Measurements from ENCODE around the gene SMYD3.

SMYD3 gene

GRCh38 chr1:246518456-246519205 is 11.6 kb upstream of the SMYD3 start:
- TF ChIP-seq TAF1 (IDR thresholded peaks at IDR 0.05; ENCODE audit: borderline replicate concordance, insufficient read depth, low read length) (no peak), REST (IDR thresholded peaks at IDR 0.05; ENCODE audit: insufficient read depth in 1 of 2, low read depth in 2 of 2, low read length in 2 of 2) (no peak), FOXP2 (optimal IDR thresholded peaks at IDR 0.05; ENCODE audit: borderline replicate concordance, extremely low read depth, extremely low read length, insufficient read depth) (no peak), POLR2AphosphoS5 (IDR thresholded peaks at IDR 0.05; ENCODE audit: low read depth, low read length) (no peak), SIN3A (IDR thresholded peaks at IDR 0.05; ENCODE audit: borderline replicate concordance, insufficient read depth, low read length) (no peak)

DNA sequence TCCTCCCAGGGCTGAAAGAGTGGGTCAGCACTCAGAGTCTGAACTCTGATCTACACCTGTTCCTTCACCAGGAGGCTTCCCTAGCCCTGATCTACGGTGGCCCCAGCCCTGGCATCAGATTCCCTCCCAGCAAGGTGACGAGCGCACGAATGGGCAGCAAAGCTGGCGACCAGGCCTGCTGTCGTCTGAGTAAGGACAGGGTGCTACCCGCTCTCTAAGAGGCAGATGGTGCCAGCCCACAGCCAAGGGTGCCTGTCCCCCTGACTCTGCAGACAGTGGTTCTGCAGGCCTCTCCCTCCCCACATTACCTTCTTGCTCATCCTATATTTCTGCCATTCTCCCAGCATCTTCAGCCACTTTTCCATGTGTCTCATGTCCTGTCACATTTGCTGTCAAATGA is 10.3 kb upstream of the SMYD3 start:
- no peak for TF ChIP-seq POLR2AphosphoS5 (IDR thresholded peaks at IDR 0.05; ENCODE audit: low read depth, low read length)
- no peak for TF ChIP-seq REST (IDR thresholded peaks at IDR 0.05; ENCODE audit: insufficient read depth in 1 of 2, low read depth in 2 of 2, low read length in 2 of 2)
- no peak for TF ChIP-seq SIN3A (IDR thresholded peaks at IDR 0.05; ENCODE audit: borderline replicate concordance, insufficient read depth, low read length)
- TF ChIP-seq TAF1 (IDR thresholded peaks at IDR 0.05; ENCODE audit: borderline replicate concordance, insufficient read depth, low read length): no peak
- TF ChIP-seq FOXP2 (optimal IDR thresholded peaks at IDR 0.05; ENCODE audit: borderline replicate concordance, extremely low read depth, extremely low read length, insufficient read depth): no peak

GRCh38 chr1:246516126-246516525 is 9.0 kb upstream of the SMYD3 start:
- TF ChIP-seq TAF1 (IDR thresholded peaks at IDR 0.05; ENCODE audit: borderline replicate concordance, insufficient read depth, low read length) (no peak), POLR2AphosphoS5 (IDR thresholded peaks at IDR 0.05; ENCODE audit: low read depth, low read length) (no peak), FOXP2 (optimal IDR thresholded peaks at IDR 0.05; ENCODE audit: borderline replicate concordance, extremely low read depth, extremely low read length, insufficient read depth) (no peak), REST (IDR thresholded peaks at IDR 0.05; ENCODE audit: insufficient read depth in 1 of 2, low read depth in 2 of 2, low read length in 2 of 2) (no peak), SIN3A (IDR thresholded peaks at IDR 0.05; ENCODE audit: borderline replicate concordance, insufficient read depth, low read length) (no peak)

- no peak for TF ChIP-seq POLR2AphosphoS5 (IDR thresholded peaks at IDR 0.05; ENCODE audit: low read depth, low read length)
- TF ChIP-seq REST (IDR thresholded peaks at IDR 0.05; ENCODE audit: insufficient read depth in 1 of 2, low read depth in 2 of 2, low read length in 2 of 2): no peak
- TF ChIP-seq TAF1 (IDR thresholded peaks at IDR 0.05; ENCODE audit: borderline replicate concordance, insufficient read depth, low read length): no peak
- no peak for TF ChIP-seq SIN3A (IDR thresholded peaks at IDR 0.05; ENCODE audit: borderline replicate concordance, insufficient read depth, low read length)
- TF ChIP-seq FOXP2 (optimal IDR thresholded peaks at IDR 0.05; ENCODE audit: borderline replicate concordance, extremely low read depth, extremely low read length, insufficient read depth): no peak
Observed at GRCh38 chr1:246515390-246516005, 8.4 kb upstream of the SMYD3 start.
